ENCODE data around the gene KCNQ5. TPM values are rescaled to one million over a fixed set of nuclear protein-coding genes. Genes with fewer than 3 reads are reported as not detected.

KCNQ5 gene
- total RNA-seq, 1 experiment from 2014 or later, result 0.07 TPM

DNA sequence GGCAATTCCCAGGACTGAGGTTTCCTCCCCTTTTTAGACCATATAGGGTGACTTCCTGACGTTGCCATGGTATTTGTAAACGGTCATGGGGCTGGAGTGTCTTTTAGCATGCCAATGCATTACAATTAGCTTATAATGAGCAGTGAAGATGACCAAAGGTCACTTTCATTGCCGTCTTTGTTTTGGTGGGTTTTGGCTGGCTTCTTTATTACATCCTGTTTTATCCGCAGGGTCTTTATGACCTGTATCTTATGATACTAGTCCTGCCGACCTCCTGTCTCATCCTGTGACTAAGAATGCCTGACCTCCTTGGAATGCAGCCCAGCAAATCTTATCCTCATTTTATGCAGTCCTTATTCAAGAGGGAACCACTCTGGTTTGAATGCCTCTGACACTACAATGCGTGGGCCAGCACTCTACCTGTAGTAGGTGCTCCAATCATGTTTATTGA is 190.1 kb downstream of the KCNQ5 start:
- DNase-seq, result peak; percentile 56
- Histone ChIP-seq H3K79me2 (ENCODE audit: insufficient read depth, low read length) (no peaks in the 10 kb centered on the region), H2BK20ac (ENCODE audit: low read depth, low read length, poor library complexity, severe bottlenecking) (no peak overlapping the region), H3K23ac (ENCODE audit: insufficient read length, low read depth, low read length) (no peak overlapping the region), H4K5ac (ENCODE audit: insufficient read length, low read depth, low read length) (no peak overlapping the region), H3T11ph (ENCODE audit: low read length) (no peak overlapping the region), H3K27me3 (ENCODE audit: insufficient read depth, low read length) (no peaks in the 10 kb centered on the region), H3K27ac (ENCODE audit: insufficient read length, low read depth, low read length) (no peak overlapping the region), H3K79me1 (ENCODE audit: insufficient read depth, low read depth, low read length, poor library complexity, severe bottlenecking) (no peaks in the 10 kb centered on the region), H2BK5ac (ENCODE audit: insufficient read length, low read length) (no peak overlapping the region), H3K18ac (ENCODE audit: insufficient read length, low read depth, low read length) (peak overlapping the region; percentile 56), H2AK5ac (ENCODE audit: insufficient read length, low read length) (no peak overlapping the region), H3K14ac (ENCODE audit: insufficient read depth, low read length) (no peak overlapping the region), H2BK15ac (ENCODE audit: low read depth, low read length) (no peak overlapping the region), H3K56ac (ENCODE audit: insufficient read length, low read depth, low read length) (no peak overlapping the region), H4K8ac (replicated peaks; ENCODE audit: insufficient read length, low read depth, low read length) (no peak overlapping the region), H4K20me1 (ENCODE audit: control insufficient read depth, insufficient read depth, insufficient read length) (no peaks in the 10 kb centered on the region), H4K91ac (ENCODE audit: insufficient read length, low read depth, low read length) (no peak overlapping the region), H3K23me2 (ENCODE audit: insufficient read length, low read depth, low read length, poor library complexity, severe bottlenecking) (no peaks in the 10 kb centered on the region), H2BK12ac (ENCODE audit: insufficient read length, low read depth, low read length) (no peak overlapping the region), H3K9ac (ENCODE audit: extremely low read depth, insufficient read length, low read length) (no peak overlapping the region), H3K4me1 (ENCODE audit: insufficient read depth, low read length) (peaks cover 4% of the 10 kb centered on the region; the same call in 1 of the 2 replicates), H2AFZ (ENCODE audit: low read length) (no peak overlapping the region), H3K9me3 (ENCODE audit: control insufficient read depth, low read depth, low read length) (no peaks in the 10 kb centered on the region), H3K4ac (ENCODE audit: low read depth, low read length) (no peak overlapping the region), H2BK120ac (ENCODE audit: low read depth, low read length, poor library complexity, severe bottlenecking) (no peak overlapping the region), H3K4me2 (ENCODE audit: insufficient read depth, insufficient read length, low read length) (no peak overlapping the region)
- TF ChIP-seq, protein P1, sequence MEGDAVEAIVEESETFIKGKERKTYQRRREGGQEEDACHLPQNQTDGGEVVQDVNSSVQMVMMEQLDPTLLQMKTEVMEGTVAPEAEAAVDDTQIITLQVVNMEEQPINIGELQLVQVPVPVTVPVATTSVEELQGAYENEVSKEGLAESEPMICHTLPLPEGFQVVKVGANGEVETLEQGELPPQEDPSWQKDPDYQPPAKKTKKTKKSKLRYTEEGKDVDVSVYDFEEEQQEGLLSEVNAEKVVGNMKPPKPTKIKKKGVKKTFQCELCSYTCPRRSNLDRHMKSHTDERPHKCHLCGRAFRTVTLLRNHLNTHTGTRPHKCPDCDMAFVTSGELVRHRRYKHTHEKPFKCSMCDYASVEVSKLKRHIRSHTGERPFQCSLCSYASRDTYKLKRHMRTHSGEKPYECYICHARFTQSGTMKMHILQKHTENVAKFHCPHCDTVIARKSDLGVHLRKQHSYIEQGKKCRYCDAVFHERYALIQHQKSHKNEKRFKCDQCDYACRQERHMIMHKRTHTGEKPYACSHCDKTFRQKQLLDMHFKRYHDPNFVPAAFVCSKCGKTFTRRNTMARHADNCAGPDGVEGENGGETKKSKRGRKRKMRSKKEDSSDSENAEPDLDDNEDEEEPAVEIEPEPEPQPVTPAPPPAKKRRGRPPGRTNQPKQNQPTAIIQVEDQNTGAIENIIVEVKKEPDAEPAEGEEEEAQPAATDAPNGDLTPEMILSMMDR (conservative IDR thresholded peaks at IDR 0.05), result no peak
- peak overlapping the region; percentile 27 to 66 (median 63) for H3K27ac Mint-ChIP-seq
- H3K9me3 Mint-ChIP-seq, result no peaks in the 10 kb centered on the region
- no CpG with 5 or more reads among the region's 6 CpGs for WGBS (ENCODE audit: extremely low coverage, insufficient read length, low lambda C conversion rate)
- H3K4me3 Mint-ChIP-seq, result no peak overlapping the region
- H3K4me1 Mint-ChIP-seq, result peaks cover 13 to 15% of the 10 kb centered on the region in 2 experiments
- no peaks in the 10 kb centered on the region for H3K27me3 Mint-ChIP-seq (ENCODE audit: low read depth)
- no peaks in the 10 kb centered on the region for H3K36me3 Mint-ChIP-seq (ENCODE audit: insufficient read depth in 1 of 3, low read depth in 3 of 3)

Measured in H9 (cell line).